ENCODE data around the gene AURKB.
A peak's percentile ranks its signal among the peaks of the same experiment; 100 is the strongest.

The AURKB gene

GRCh38 chr17:8167526-8167925, 42.8 kb downstream of the AURKB start:
- H3K27ac ChIP-seq: peak overlapping the region; percentile 37; the same call in 1 of the 2 replicates
- no peak for TF ChIP-seq ZFX (IDR thresholded peaks at IDR 0.05; ENCODE audit: borderline replicate concordance)
- no peak for TF ChIP-seq CTCF (IDR thresholded peaks at IDR 0.05)

GRCh38 chr17:8166731-8167130, 43.6 kb downstream of the AURKB start:
- H3K27ac ChIP-seq: peak overlapping the region; percentile 37
- TF ChIP-seq CTCF (IDR thresholded peaks at IDR 0.05): no peak
- no peak for TF ChIP-seq ZFX (IDR thresholded peaks at IDR 0.05; ENCODE audit: borderline replicate concordance)

GRCh38 chr17:8164815-8165131, 45.6 kb downstream of the AURKB start:
- H3K27ac ChIP-seq: peak overlapping the region; percentile 97
- TF ChIP-seq CTCF (IDR thresholded peaks at IDR 0.05) (no peak), ZFX (IDR thresholded peaks at IDR 0.05; ENCODE audit: borderline replicate concordance) (no peak)

GRCh38 chr17:8163978-8164814, 46.2 kb downstream of the AURKB start:
- peak overlapping the region; percentile 97 for H3K27ac ChIP-seq
- TF ChIP-seq ZFX (IDR thresholded peaks at IDR 0.05; ENCODE audit: borderline replicate concordance) (no peak), CTCF (IDR thresholded peaks at IDR 0.05) (no peak)

- TF ChIP-seq CTCF (IDR thresholded peaks at IDR 0.05) (no peak), ZFX (IDR thresholded peaks at IDR 0.05; ENCODE audit: borderline replicate concordance) (no peak)
- peak overlapping the region; percentile 97 for H3K27ac ChIP-seq
Measured at GRCh38 chr17:8162997-8163977, 47.1 kb downstream of the AURKB start.

GRCh38 chr17:8162233-8162996, 48.0 kb downstream of the AURKB start, which contains the start of gene VAMP2:
Gene VAMP2, minus strand, starts transcription at chr17:8162948. Its CDS starts 69 bp downstream, at chr17:8162879.
- TF ChIP-seq ZFX (IDR thresholded peaks at IDR 0.05; ENCODE audit: borderline replicate concordance): no peak
- peak within 1 kb of the TSS; percentile 97 for H3K27ac ChIP-seq
